Nephron progenitor cell (in vitro differentiated cells): ENCODE measurements around the gene PPM1N.

Experiments
- DNase-seq: peaks from one replicate; pipeline ENCODE4 v3.0.0; 2021
- H3K27ac Mint-ChIP-seq: 2 replicates; pipeline ENCODE4 v1.8.0; 2021; ENCODE audit warnings: mild to moderate bottlenecking, moderate library complexity, mixed read lengths
- H3K27me3 Mint-ChIP-seq: 2 replicates; pipeline ENCODE4 v1.8.0; 2021; ENCODE audit warnings: mild to moderate bottlenecking, low read depth, mixed read lengths; ENCODE audit not compliant: poor library complexity
- H3K36me3 Mint-ChIP-seq: 2 replicates; pipeline ENCODE4 v1.8.0; 2021; ENCODE audit warnings: low read depth, mixed read lengths
- H3K4me1 Mint-ChIP-seq: 2 replicates; pipeline ENCODE4 v1.8.0; 2021; ENCODE audit warnings: mixed read lengths
- H3K4me3 Mint-ChIP-seq: 2 replicates; pipeline ENCODE4 v1.8.0; 2021; ENCODE audit warnings: mild to moderate bottlenecking, moderate library complexity, mixed read lengths
- H3K9me3 Mint-ChIP-seq: 2 replicates; pipeline ENCODE4 v1.8.0; 2021; ENCODE audit warnings: mild to moderate bottlenecking, moderate library complexity, mixed read lengths
- CTCF ChIP-seq: fragments of 200-600 bp; sonication (generic); IDR thresholded peaks from 2 replicates; pipeline ENCODE4 v1.5.0; 2021; ENCODE audit warnings: antibody characterized with exemption

PPM1N gene

GRCh38 chr19:45484273-45484945 is 13.8 kb upstream of the PPM1N start:
- TF ChIP-seq CTCF, result no peak
- H3K36me3 Mint-ChIP-seq, result peaks cover 5% of the 10 kb centered on the region
- H3K4me3 Mint-ChIP-seq, result no peak overlapping the region
- no peaks in the 10 kb centered on the region for H3K9me3 Mint-ChIP-seq
- DNase-seq, result no peak
- H3K27me3 Mint-ChIP-seq, result peaks cover 14% of the 10 kb centered on the region
- H3K27ac Mint-ChIP-seq, result no peak overlapping the region
- peaks cover 7% of the 10 kb centered on the region for H3K4me1 Mint-ChIP-seq

- DNase-seq, result peak; percentile 99
- Mint-ChIP-seq H3K36me3 (peaks cover 5% of the 10 kb centered on the region), H3K27ac (peak overlapping the region; percentile 92), H3K9me3 (no peaks in the 10 kb centered on the region), H3K4me1 (peaks cover 7% of the 10 kb centered on the region), H3K4me3 (peak overlapping the region; percentile 89), H3K27me3 (peaks cover 14% of the 10 kb centered on the region)
- TF ChIP-seq CTCF, result peak; percentile 67
Observed at GRCh38 chr19:45485305-45486077, 12.8 kb upstream of the PPM1N start.

- DNase-seq, result no peak
- Mint-ChIP-seq H3K4me3 (no peak overlapping the region), H3K9me3 (no peaks in the 10 kb centered on the region), H3K27me3 (peaks cover 3% of the 10 kb centered on the region), H3K4me1 (peaks cover 25% of the 10 kb centered on the region), H3K36me3 (peaks cover 5% of the 10 kb centered on the region), H3K27ac (peak overlapping the region; percentile 10)
- no peak for TF ChIP-seq CTCF
Observed at GRCh38 chr19:45488708-45489107, 9.5 kb upstream of the PPM1N start.

GRCh38 chr19:45489216-45489855 is 8.9 kb upstream of the PPM1N start:
- Mint-ChIP-seq H3K27me3 (peaks cover 7% of the 10 kb centered on the region), H3K36me3 (peaks cover 9% of the 10 kb centered on the region), H3K4me1 (peaks cover 25% of the 10 kb centered on the region), H3K27ac (peak overlapping the region; percentile 10), H3K4me3 (no peak overlapping the region), H3K9me3 (no peaks in the 10 kb centered on the region)
- DNase-seq, result no peak
- no peak for TF ChIP-seq CTCF

GRCh38 chr19:45492137-45492626 is 6.1 kb upstream of the PPM1N start:
- TF ChIP-seq CTCF, result no peak
- peaks cover 4% of the 10 kb centered on the region for H3K36me3 Mint-ChIP-seq
- H3K4me1 Mint-ChIP-seq, result peaks cover 32% of the 10 kb centered on the region
- DNase-seq, result no peak
- no peaks in the 10 kb centered on the region for H3K9me3 Mint-ChIP-seq
- peak overlapping the region; percentile 86 for H3K4me3 Mint-ChIP-seq
- peaks cover 25% of the 10 kb centered on the region for H3K27me3 Mint-ChIP-seq
- H3K27ac Mint-ChIP-seq, result peak overlapping the region; percentile 20
